SK-N-MC (cell line): Measurements from ENCODE around the gene PCK2.

Source experiments
- DNase-seq: peaks from one replicate; pipeline ENCODE4 v3.0.0-alpha.2; 2011; ENCODE audit warnings: low read depth, low spot score
- H3K27ac ChIP-seq: fragments of 200-600 bp; sonication (generic); 2 replicates; pipeline ENCODE4 v1.5.1; 2016; ENCODE audit warnings: mixed run types
- H3K36me3 ChIP-seq: fragments of 200-600 bp; sonication (generic); 2 replicates; pipeline ENCODE4 v1.6.1; 2017; ENCODE audit warnings: antibody characterized with exemption, low read length, mixed read lengths; ENCODE audit not compliant: insufficient read depth
- H3K4me3 ChIP-seq: fragments of 200-600 bp; sonication (generic); 2 replicates; pipeline ENCODE4 v1.5.1; 2016
- H3K9ac ChIP-seq: fragments of 200-600 bp; sonication (generic); 2 replicates; pipeline ENCODE4 v1.8.0; 2017; ENCODE audit warnings: mixed run types, mixed read lengths; ENCODE audit not compliant: insufficient read length
- H3K9me3 ChIP-seq: fragments of 200-600 bp; sonication (generic); 2 replicates; pipeline ENCODE4 v1.6.1; 2017; ENCODE audit warnings: low read depth, mild to moderate bottlenecking, antibody characterized with exemption, low read length, moderate library complexity, mixed read lengths
- EZH2 ChIP-seq: fragments of 200-600 bp; sonication (generic); IDR thresholded peaks from one replicate; pipeline ENCODE4 v1.6.1; 2017; ENCODE audit warnings: antibody characterized with exemption
- FOXP2 ChIP-seq: optimal IDR thresholded peaks from 2 replicates; pipeline ENCODE3; 2011; ENCODE audit warnings: mild to moderate bottlenecking, moderate library complexity; ENCODE audit not compliant: insufficient read depth; ENCODE audit errors: extremely low read length, control extremely low read depth
- POLR2AphosphoS5 ChIP-seq: IDR thresholded peaks from 2 replicates; pipeline ENCODE4 v1.6.1; 2012; ENCODE audit warnings: mild to moderate bottlenecking, low read depth, low read length, borderline replicate concordance

PCK2 gene

GRCh38 chr14:24079491-24080141 lies 14.5 kb upstream of the PCK2 start:
- no peak overlapping the region for H3K9ac ChIP-seq
- no peaks in the 10 kb centered on the region for H3K9me3 ChIP-seq
- H3K27ac ChIP-seq = no peak overlapping the region
- TF ChIP-seq EZH2 (no peak), POLR2AphosphoS5 (no peak), FOXP2 (no peak)
- no peaks in the 10 kb centered on the region for H3K36me3 ChIP-seq
- H3K4me3 ChIP-seq = no peak overlapping the region
- no peak for DNase-seq

GRCh38 chr14:24080142-24080530 lies 14.0 kb upstream of the PCK2 start:
- Histone ChIP-seq H3K27ac (no peak overlapping the region), H3K9ac (no peak overlapping the region), H3K4me3 (no peak overlapping the region), H3K9me3 (no peaks in the 10 kb centered on the region), H3K36me3 (no peaks in the 10 kb centered on the region)
- TF ChIP-seq EZH2 (no peak), FOXP2 (no peak), POLR2AphosphoS5 (no peak)
- no peak for DNase-seq

GRCh38 chr14:24080888-24081738 lies 13.0 kb upstream of the PCK2 start:
- Histone ChIP-seq H3K9ac (peak overlapping the region; percentile 51), H3K36me3 (no peaks in the 10 kb centered on the region), H3K4me3 (peak overlapping the region; percentile 74), H3K9me3 (no peaks in the 10 kb centered on the region), H3K27ac (no peak overlapping the region)
- TF ChIP-seq FOXP2 (no peak), EZH2 (no peak), POLR2AphosphoS5 (no peak)
- no peak for DNase-seq

GRCh38 chr14:24081739-24082211 lies 12.3 kb upstream of the PCK2 start:
- Histone ChIP-seq H3K9me3 (no peaks in the 10 kb centered on the region), H3K36me3 (no peaks in the 10 kb centered on the region), H3K9ac (no peak overlapping the region), H3K4me3 (peak overlapping the region; percentile 74), H3K27ac (no peak overlapping the region)
- TF ChIP-seq EZH2 (no peak), FOXP2 (no peak), POLR2AphosphoS5 (no peak)
- no peak for DNase-seq

GRCh38 chr14:24082411-24083080 lies 11.6 kb upstream of the PCK2 start:
- no peak overlapping the region for H3K27ac ChIP-seq
- no peak overlapping the region for H3K4me3 ChIP-seq
- H3K9ac ChIP-seq = no peak overlapping the region
- TF ChIP-seq EZH2 (no peak), POLR2AphosphoS5 (no peak), FOXP2 (no peak)
- H3K9me3 ChIP-seq = no peaks in the 10 kb centered on the region
- no peak for DNase-seq
- no peaks in the 10 kb centered on the region for H3K36me3 ChIP-seq

- TF ChIP-seq POLR2AphosphoS5 (no peak), EZH2 (no peak)
- H3K27ac ChIP-seq = no peak overlapping the region
- no peaks in the 10 kb centered on the region for H3K36me3 ChIP-seq
- DNase-seq = no peak
- H3K9ac ChIP-seq = no peak overlapping the region
- no peaks in the 10 kb centered on the region for H3K9me3 ChIP-seq
- no peak overlapping the region for H3K4me3 ChIP-seq
Observed at GRCh38 chr14:24083462-24083861, 10.6 kb upstream of the PCK2 start.

DNA sequence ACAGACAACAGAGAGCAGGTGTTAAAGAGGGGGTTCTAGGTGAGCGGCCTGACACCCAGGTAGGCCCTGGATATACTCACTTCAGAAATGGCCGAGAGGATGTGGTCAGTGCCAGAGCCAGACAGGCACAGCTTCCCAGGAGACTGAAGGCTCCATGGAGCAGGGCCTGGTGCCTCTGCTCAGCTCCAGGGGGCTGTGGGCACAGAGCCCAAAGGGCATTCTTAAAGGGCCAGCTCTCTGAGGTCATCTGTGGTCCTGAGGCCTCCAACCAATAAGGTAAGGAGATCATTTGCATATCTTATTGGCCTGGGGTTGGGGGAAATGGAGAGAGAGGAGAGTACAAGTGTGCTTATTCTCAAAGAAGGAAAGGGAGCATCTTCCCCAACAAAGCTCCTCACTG lies 9.7 kb upstream of the PCK2 start:
- no peaks in the 10 kb centered on the region for H3K36me3 ChIP-seq
- DNase-seq = no peak
- H3K4me3 ChIP-seq = no peak overlapping the region
- no peaks in the 10 kb centered on the region for H3K9me3 ChIP-seq
- TF ChIP-seq FOXP2 = no peak
- TF ChIP-seq POLR2AphosphoS5 = no peak
- TF ChIP-seq EZH2 = no peak
- no peak overlapping the region for H3K27ac ChIP-seq
- no peak overlapping the region for H3K9ac ChIP-seq

DNA sequence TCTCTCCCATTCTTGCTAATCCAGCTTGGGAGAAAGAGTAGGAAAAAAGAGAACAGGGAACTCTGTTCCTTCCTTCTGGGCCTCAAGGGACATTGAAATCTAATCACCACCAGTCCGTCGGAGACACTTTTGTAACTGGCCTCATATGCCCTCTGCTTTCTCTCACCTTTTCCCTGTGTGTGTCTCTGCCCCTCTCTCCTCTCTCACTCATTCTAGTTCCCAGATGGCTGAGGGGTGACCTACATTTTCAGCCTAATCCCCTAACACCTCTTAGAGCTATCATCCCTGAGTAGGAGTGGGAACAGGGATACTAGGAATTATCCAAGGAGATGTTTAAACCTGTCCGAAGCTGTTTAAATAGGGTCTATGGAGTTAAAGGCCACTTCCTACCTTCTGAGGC lies 8.9 kb upstream of the PCK2 start:
- DNase-seq = no peak
- H3K27ac ChIP-seq = no peak overlapping the region
- no peak overlapping the region for H3K9ac ChIP-seq
- no peaks in the 10 kb centered on the region for H3K36me3 ChIP-seq
- no peak overlapping the region for H3K4me3 ChIP-seq
- no peaks in the 10 kb centered on the region for H3K9me3 ChIP-seq
- no peak for TF ChIP-seq POLR2AphosphoS5
- TF ChIP-seq FOXP2 = no peak
- no peak for TF ChIP-seq EZH2
